HepG2 (cell line): Measurements from ENCODE around the gene TMEM62. TPM values are rescaled to one million over a fixed set of nuclear protein-coding genes. Genes with fewer than 3 reads are reported as not detected.

ENCODE experiments used
- AKAP8 ChIP-seq: sonication (generic); formaldehyde crosslinking; IDR thresholded peaks from 2 replicates; pipeline ENCODE4 v1.5.1; 2020; ENCODE audit warnings: mild to moderate bottlenecking, missing genetic modification reagents
- ATF7-NPFF ChIP-seq: sonication (generic); formaldehyde crosslinking; IDR thresholded peaks from 2 replicates; pipeline ENCODE4 v1.8.1; 2023; ENCODE audit warnings: mild to moderate bottlenecking, low read depth, missing genetic modification reagents, moderate library complexity
- ELF4 ChIP-seq: sonication (generic); formaldehyde crosslinking; IDR thresholded peaks from 2 replicates; pipeline ENCODE4 v1.5.0; 2020; ENCODE audit warnings: missing genetic modification reagents, mild to moderate bottlenecking, moderate library complexity, borderline replicate concordance
- ETV5 ChIP-seq: IDR thresholded peaks from 2 replicates; pipeline ENCODE4 v1.6.1; 2018; ENCODE audit warnings: missing biosample characterization, missing genetic modification reagents, inconsistent platforms, borderline replicate concordance
- FOXA3 ChIP-seq: IDR thresholded peaks from 2 replicates; pipeline ENCODE4 v1.6.1; 2016; ENCODE audit warnings: missing genetic modification reagents, missing compliant biosample characterization
- GZF1 ChIP-seq: sonication (generic); formaldehyde crosslinking; IDR thresholded peaks from 2 replicates; pipeline ENCODE4 v1.5.1; 2020; ENCODE audit warnings: mild to moderate bottlenecking, missing genetic modification reagents
- HCFC1 ChIP-seq: fragments of 150-350 bp; IDR thresholded peaks from 2 replicates; pipeline ENCODE4 v1.6.1; 2014; ENCODE audit warnings: low read depth, low read length
- HOXA7 ChIP-seq: sonication (generic); formaldehyde crosslinking; IDR thresholded peaks from 2 replicates; pipeline ENCODE4 v1.8.1; 2022; ENCODE audit warnings: mild to moderate bottlenecking, missing genetic modification reagents, moderate library complexity
- KAT7 ChIP-seq: IDR thresholded peaks from 2 replicates; pipeline ENCODE4 v1.6.1; 2018; ENCODE audit warnings: borderline replicate concordance, missing compliant biosample characterization
- MAF1 ChIP-seq: sonication (generic); formaldehyde crosslinking; IDR thresholded peaks from 2 replicates; pipeline ENCODE4 v1.5.0; 2020; ENCODE audit warnings: missing genetic modification reagents, borderline replicate concordance
- NFYB ChIP-seq: sonication (generic); formaldehyde crosslinking; IDR thresholded peaks from 2 replicates; pipeline ENCODE4 v1.4.0; 2020; ENCODE audit warnings: missing genetic modification reagents
- PCBP2 ChIP-seq: fragments of 200-400 bp; formaldehyde crosslinking; optimal IDR thresholded peaks from 2 replicates; pipeline ENCODE3; 2018; ENCODE audit warnings: low read length, low read depth; ENCODE audit not compliant: poor library complexity, severe bottlenecking
- SALL2 ChIP-seq: sonication (generic); formaldehyde crosslinking; IDR thresholded peaks from 2 replicates; pipeline ENCODE4 v1.8.1; 2023; ENCODE audit warnings: mild to moderate bottlenecking, missing genetic modification reagents, inconsistent platforms
- SRY ChIP-seq: sonication (generic); formaldehyde crosslinking; IDR thresholded peaks from 2 replicates; pipeline ENCODE4 v1.8.0; 2022; ENCODE audit warnings: mild to moderate bottlenecking, missing genetic modification reagents
- TBL1XR1 ChIP-seq: fragments of 150-350 bp; IDR thresholded peaks from 2 replicates; pipeline ENCODE4 v1.6.1; 2014; ENCODE audit warnings: borderline replicate concordance, low read length; ENCODE audit not compliant: partially characterized antibody
- XBP1 ChIP-seq: sonication (generic); formaldehyde crosslinking; IDR thresholded peaks from 2 replicates; pipeline ENCODE4 v1.5.0; 2020; ENCODE audit warnings: missing genetic modification reagents
- ZBTB42 ChIP-seq: sonication (generic); formaldehyde crosslinking; IDR thresholded peaks from 2 replicates; pipeline ENCODE4 v1.5.0; 2020; ENCODE audit warnings: mild to moderate bottlenecking, missing genetic modification reagents
- ZNF256 ChIP-seq: sonication (generic); formaldehyde crosslinking; conservative IDR thresholded peaks from 2 replicates; pipeline ENCODE4 v1.4.0; 2020; ENCODE audit warnings: missing genetic modification reagents
- ZNF33A ChIP-seq: sonication (generic); formaldehyde crosslinking; IDR thresholded peaks from 2 replicates; pipeline ENCODE4 v1.5.1; 2020; ENCODE audit warnings: missing genetic modification reagents, mild to moderate bottlenecking, moderate library complexity, borderline replicate concordance
- ZNF382 ChIP-seq: sonication (generic); formaldehyde crosslinking; IDR thresholded peaks from 2 replicates; pipeline ENCODE4 v1.5.0; 2020; ENCODE audit warnings: missing genetic modification reagents, mild to moderate bottlenecking, borderline replicate concordance
- ZNF383 ChIP-seq: sonication (generic); formaldehyde crosslinking; IDR thresholded peaks from 2 replicates; pipeline ENCODE4 v1.4.0; 2020; ENCODE audit warnings: missing genetic modification reagents, mild to moderate bottlenecking, borderline replicate concordance
- ZNF451 ChIP-seq: sonication (generic); formaldehyde crosslinking; IDR thresholded peaks from 2 replicates; pipeline ENCODE4 v1.5.0; 2020; ENCODE audit warnings: mild to moderate bottlenecking, missing genetic modification reagents
- ZNF709 ChIP-seq: sonication (generic); formaldehyde crosslinking; IDR thresholded peaks from 2 replicates; pipeline ENCODE4 v1.5.0; 2020; ENCODE audit warnings: mild to moderate bottlenecking, missing genetic modification reagents
- polyA plus RNA-seq, 8 experiments: library from polyadenylated mRNA; depleted of rRNA in 3 of 8; stranded (reverse) in 7 of 8; unstranded in 1 of 8; fragments of >200 nt; fragmentation: Illumina TruSeq in 4 of 8; extraction: Trizol in 4 of 8; gene quantifications; 2 replicates each; pipeline versions ENCODE4 v1.2.1 to v1.2.3, GENCODE V29; 2011 to 2016; ENCODE audit warnings: low read depth in 4 of 8, missing spikeins in 1 of 8, mixed read lengths in 1 of 8; ENCODE audit not compliant: insufficient read depth in 1 of 8
- total RNA-seq, 5 experiments: library from RNA; depleted of rRNA; stranded (reverse); fragments of >200 nt; fragmentation: Illumina TruSeq; extraction: Trizol; gene quantifications; 2 replicates each; pipeline ENCODE4 v1.2.3, GENCODE V29; 2016; ENCODE audit warnings: low read depth in 1 of 5
- TF ChIP-seq, protein P1 (sequence below): sonication (generic); formaldehyde crosslinking; IDR thresholded peaks from 2 replicates; pipeline ENCODE4 v1.4.0; 2020; ENCODE audit warnings: missing genetic modification reagents, borderline replicate concordance
- TF ChIP-seq, protein P2 (sequence below): sonication (generic); formaldehyde crosslinking; IDR thresholded peaks from 2 replicates; pipeline ENCODE4 v1.4.0; 2020; ENCODE audit warnings: missing genetic modification reagents, low read depth, mild to moderate bottlenecking, borderline replicate concordance
- TF ChIP-seq, protein P3 (sequence below): sonication (generic); formaldehyde crosslinking; IDR thresholded peaks from 2 replicates; pipeline ENCODE4 v1.8.1; 2023; ENCODE audit warnings: mild to moderate bottlenecking, moderate library complexity, missing genetic modification reagents

The TMEM62 gene
- total and polyA plus RNA-seq, 2 of the 13 experiments (the other 11 are each of a cell fraction or from before 2014, with no cell fraction given) = 14.2 to 20.9 TPM

DNA sequence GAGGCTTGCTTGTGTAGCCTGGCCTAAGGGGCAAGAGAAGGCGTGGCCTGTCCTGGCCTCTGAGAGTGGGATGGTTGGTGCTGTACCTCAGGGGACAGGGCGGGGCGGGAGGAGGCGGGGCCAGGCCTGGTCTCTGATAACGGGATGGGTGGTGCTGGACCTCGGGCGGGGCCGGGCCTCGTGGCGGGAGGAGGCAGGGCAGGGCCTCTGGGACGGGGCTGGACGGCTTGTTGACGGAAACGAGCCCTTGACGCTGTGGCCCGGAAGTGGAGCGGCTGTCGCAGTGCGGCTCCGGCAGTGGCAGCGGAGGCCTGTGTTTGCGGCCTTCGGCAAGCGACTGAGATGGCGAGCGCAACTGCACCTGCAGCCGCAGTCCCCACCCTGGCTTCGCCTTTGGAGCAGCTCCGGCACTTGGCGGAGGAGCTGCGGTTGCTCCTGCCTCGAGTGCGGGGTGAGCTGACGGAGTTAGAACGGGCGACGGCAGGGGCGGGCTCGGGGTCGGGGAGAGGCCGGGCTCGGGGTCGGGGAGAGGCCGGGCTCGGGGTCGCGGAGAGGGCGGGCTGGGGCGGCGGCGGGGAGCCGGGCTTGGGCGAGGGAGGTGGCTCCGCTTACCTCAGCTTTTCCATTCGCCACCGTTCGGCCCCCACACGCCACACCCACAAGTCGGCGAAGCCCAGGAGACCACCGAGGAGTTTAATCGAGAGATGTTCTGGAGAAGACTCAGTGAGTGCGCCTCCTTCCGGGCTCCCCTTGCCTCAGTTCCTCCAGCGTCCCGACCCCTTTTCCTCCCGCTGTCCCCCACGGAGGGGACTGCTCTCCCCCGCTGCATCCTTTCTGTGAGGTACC lies 52.0 kb downstream of the TMEM62 start, which contains the start of gene CCNDBP1 (continued):
- TF ChIP-seq ETV5 (CRISPR knock-in tag) (peak; percentile 92), ZNF382 (CRISPR knock-in tag) (no peak), NFYB (CRISPR knock-in tag) (peak; percentile 46), HCFC1 (peak; percentile 45; the same call in 1 of the 2 replicates), AKAP8 (peak; percentile 90), ELF4 (CRISPR knock-in tag) (peak; percentile 85; the same call in 1 of the 2 replicates), ZNF256 (CRISPR knock-in tag) (peak; percentile 81; the same call in 1 of the 2 replicates), FOXA3 (CRISPR knock-in tag) (peak; percentile 86), GZF1 (CRISPR knock-in tag) (peak; percentile 85; the same call in 1 of the 2 replicates), ZBTB42 (CRISPR knock-in tag) (no peak), SRY (peak; percentile 65; the same call in 1 of the 2 replicates), XBP1 (CRISPR knock-in tag) (no peak), PCBP2 (no peak), ZNF383 (CRISPR knock-in tag) (no peak), ATF7-NPFF (CRISPR knock-in tag) (no peak), ZNF33A (no peak), MAF1 (0 out of 2 replicates have a peak, but pooled peaks have one; percentile 33), SALL2 (CRISPR knock-in tag) (peak; percentile 41; the same call in 1 of the 2 replicates), ZNF451 (CRISPR knock-in tag) (no peak), KAT7 (CRISPR knock-in tag) (peak; percentile 24; the same call in 1 of the 2 replicates), TBL1XR1 (peak; percentile 13), ZNF709 (CRISPR knock-in tag) (no peak; the same call in 1 of the 2 replicates), HOXA7 (CRISPR knock-in tag) (no peak)
- TF ChIP-seq, protein P1, sequence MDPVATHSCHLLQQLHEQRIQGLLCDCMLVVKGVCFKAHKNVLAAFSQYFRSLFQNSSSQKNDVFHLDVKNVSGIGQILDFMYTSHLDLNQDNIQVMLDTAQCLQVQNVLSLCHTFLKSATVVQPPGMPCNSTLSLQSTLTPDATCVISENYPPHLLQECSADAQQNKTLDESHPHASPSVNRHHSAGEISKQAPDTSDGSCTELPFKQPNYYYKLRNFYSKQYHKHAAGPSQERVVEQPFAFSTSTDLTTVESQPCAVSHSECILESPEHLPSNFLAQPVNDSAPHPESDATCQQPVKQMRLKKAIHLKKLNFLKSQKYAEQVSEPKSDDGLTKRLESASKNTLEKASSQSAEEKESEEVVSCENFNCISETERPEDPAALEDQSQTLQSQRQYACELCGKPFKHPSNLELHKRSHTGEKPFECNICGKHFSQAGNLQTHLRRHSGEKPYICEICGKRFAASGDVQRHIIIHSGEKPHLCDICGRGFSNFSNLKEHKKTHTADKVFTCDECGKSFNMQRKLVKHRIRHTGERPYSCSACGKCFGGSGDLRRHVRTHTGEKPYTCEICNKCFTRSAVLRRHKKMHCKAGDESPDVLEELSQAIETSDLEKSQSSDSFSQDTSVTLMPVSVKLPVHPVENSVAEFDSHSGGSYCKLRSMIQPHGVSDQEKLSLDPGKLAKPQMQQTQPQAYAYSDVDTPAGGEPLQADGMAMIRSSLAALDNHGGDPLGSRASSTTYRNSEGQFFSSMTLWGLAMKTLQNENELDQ = no peak
- TF ChIP-seq, protein P2, sequence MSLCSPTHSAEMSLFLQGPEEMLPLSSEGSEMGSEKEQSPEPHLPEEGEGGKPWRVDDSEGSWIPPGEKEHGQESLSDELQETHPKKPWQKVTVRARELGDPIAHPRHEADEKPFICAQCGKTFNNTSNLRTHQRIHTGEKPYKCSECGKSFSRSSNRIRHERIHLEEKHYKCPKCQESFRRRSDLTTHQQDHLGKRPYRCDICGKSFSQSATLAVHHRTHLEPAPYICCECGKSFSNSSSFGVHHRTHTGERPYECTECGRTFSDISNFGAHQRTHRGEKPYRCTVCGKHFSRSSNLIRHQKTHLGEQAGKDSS (CRISPR knock-in tag) = peak; percentile 79; the same call in 1 of the 2 replicates
- TF ChIP-seq, protein P3, sequence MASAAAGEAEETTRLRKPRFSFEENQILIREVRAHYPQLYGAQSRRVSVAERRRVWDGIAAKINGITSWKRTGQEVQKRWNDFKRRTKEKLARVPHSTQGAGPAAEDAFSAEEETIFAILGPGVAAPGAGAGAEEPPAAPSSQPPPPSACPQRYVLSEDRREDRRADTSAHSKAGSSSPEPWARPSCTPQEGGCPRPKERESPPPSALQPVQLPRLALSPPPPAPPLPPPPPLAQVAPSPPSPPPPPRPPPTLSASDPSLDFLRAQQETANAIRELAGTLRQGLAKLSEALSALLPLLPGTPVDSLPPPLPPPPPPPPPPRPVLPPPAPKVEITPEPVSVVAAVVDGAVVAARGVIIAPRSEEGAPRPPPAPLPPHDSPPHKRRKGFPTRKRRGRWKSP (CRISPR knock-in tag) = peak; percentile 71; the same call in 1 of the 2 replicates
